PC-9 (cell line): ENCODE results near the gene GNRHR. TPM values are rescaled to one million over a fixed set of nuclear protein-coding genes. Genes with fewer than 3 reads are reported as not detected.
"Not testable (repeated sequence)": the region's sequence is repeated elsewhere in the genome, so short reads cannot be mapped to it uniquely, and the experiment has no call there.

ENCODE experiments used
- BruUV-seq: library from RNA; stranded (reverse); fragments of 400-500 nt; replicated peaks from 2 replicates; lab custom pipeline; 2021; lab: Mats Ljungman, UMichigan
- CTCF ChIA-PET: fragments of 300-600 bp; sonication (Branson Sonifier 250); formaldehyde crosslinking; loops from one replicate; lab custom pipeline; 2022; ENCODE audit warnings: antibody characterized with exemption; lab: Charles Lee
- POLR2A ChIA-PET: fragments of 300-600 bp; sonication (Branson Sonifier 250); formaldehyde crosslinking; loops from one replicate; lab custom pipeline; 2022; ENCODE audit warnings: antibody characterized with exemption; ENCODE audit not compliant: unreplicated experiment; lab: Charles Lee
- DNase-seq, 2 experiments: peaks; one replicate each; pipeline versions ENCODE4 v3.0.0 to v3.0.0-alpha.2; 2015 to 2022; ENCODE audit warnings: mixed read lengths in 1 of 2
- H2AFZ ChIP-seq: fragments of 200-600 bp; sonication (generic); 2 replicates; pipeline ENCODE4 v1.8.1; 2017; ENCODE audit warnings: antibody characterized with exemption
- H3F3A ChIP-seq: fragments of 200-600 bp; sonication (generic); 2 replicates; pipeline ENCODE4 v1.8.1; 2017; ENCODE audit warnings: antibody characterized with exemption, mild to moderate bottlenecking, low read depth; ENCODE audit not compliant: insufficient read depth
- H3K27ac ChIP-seq: fragments of 200-600 bp; sonication (generic); 2 replicates; pipeline ENCODE4 v1.6.1; 2016; ENCODE audit warnings: mixed run types
- H3K27me3 ChIP-seq: fragments of 200-600 bp; sonication (generic); 2 replicates; pipeline ENCODE4 v1.6.1; 2016; ENCODE audit warnings: low read depth, mixed run types; ENCODE audit not compliant: insufficient read depth
- H3K36me3 ChIP-seq: fragments of 200-600 bp; sonication (generic); 2 replicates; pipeline ENCODE4 v1.6.1; 2016; ENCODE audit warnings: low read depth, mixed run types
- H3K4me1 ChIP-seq: fragments of 200-600 bp; sonication (generic); replicated peaks from 2 replicates; pipeline ENCODE4 v1.6.1; 2016; ENCODE audit warnings: mixed run types; ENCODE audit not compliant: insufficient read depth
- H3K4me2 ChIP-seq: fragments of 200-600 bp; sonication (generic); 2 replicates; pipeline ENCODE4 v1.6.1; 2017; ENCODE audit warnings: mixed run types
- H3K4me3 ChIP-seq: fragments of 200-600 bp; sonication (generic); 2 replicates; pipeline ENCODE4 v1.6.1; 2016; ENCODE audit warnings: mixed run types
- H3K79me2 ChIP-seq: fragments of 200-600 bp; sonication (generic); 2 replicates; pipeline ENCODE4 v1.6.1; 2017; ENCODE audit warnings: low read depth, mixed run types
- H3K9me2 ChIP-seq: fragments of 200-600 bp; sonication (generic); 2 replicates; pipeline ENCODE4 v1.8.1; 2017; ENCODE audit warnings: mild to moderate bottlenecking; ENCODE audit not compliant: insufficient read depth
- H3K9me3 ChIP-seq: fragments of 200-600 bp; sonication (generic); 2 replicates; pipeline ENCODE4 v1.8.1; 2016; ENCODE audit warnings: low read depth; ENCODE audit not compliant: insufficient read depth
- H4K20me1 ChIP-seq: fragments of 200-600 bp; sonication (generic); 2 replicates; pipeline ENCODE4 v1.8.1; 2017; ENCODE audit not compliant: insufficient read depth
- EZH2 ChIP-seq: fragments of 200-600 bp; sonication (generic); IDR thresholded peaks from 2 replicates; pipeline ENCODE4 v1.8.0; 2017; ENCODE audit warnings: antibody characterized with exemption, low read depth
- intact Hi-C: fragments of 100-400 bp; cut with micrococcal nuclease; formaldehyde crosslinking; loops from one replicate; pipeline ENCODE4 v1.10.0; 2022; ENCODE audit not compliant: unreplicated experiment
- total RNA-seq: library from RNA; stranded (reverse); gene quantifications from 2 replicates; pipeline ENCODE4 v1.2.3, GENCODE V29; 2021
- TF ChIP-seq, protein P1 (sequence below): fragments of 200-600 bp; sonication (generic); conservative IDR thresholded peaks from 2 replicates; pipeline ENCODE4 v1.6.1; 2017; ENCODE audit warnings: mixed run types, antibody characterized with exemption, mild to moderate bottlenecking, moderate library complexity

Gene GNRHR
- total RNA-seq, 1 experiment from 2014 or later: not detected

DNA sequence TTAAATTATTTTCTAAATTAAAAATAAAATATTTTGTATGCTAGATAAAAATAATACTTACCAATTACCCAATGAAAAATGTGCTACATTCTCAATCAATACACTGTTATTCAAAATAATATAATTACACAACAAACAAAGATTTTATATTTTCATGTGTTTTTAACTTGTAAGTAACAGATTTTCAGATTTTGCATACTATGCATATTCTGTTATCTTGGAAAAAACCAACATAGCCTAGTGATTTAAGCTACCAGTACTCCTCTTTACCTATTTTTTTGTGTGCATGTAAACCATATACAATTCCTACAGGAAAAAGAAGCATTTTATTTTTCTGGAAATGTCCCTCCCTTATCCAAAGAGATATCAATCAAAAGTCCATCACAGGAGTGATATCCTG, 10.0 kb upstream of the GNRHR start:
- H3K9me3 ChIP-seq: no peaks in the 10 kb centered on the region
- intact Hi-C loops: no loop called here
- CTCF ChIA-PET: no interaction called here

DNA sequence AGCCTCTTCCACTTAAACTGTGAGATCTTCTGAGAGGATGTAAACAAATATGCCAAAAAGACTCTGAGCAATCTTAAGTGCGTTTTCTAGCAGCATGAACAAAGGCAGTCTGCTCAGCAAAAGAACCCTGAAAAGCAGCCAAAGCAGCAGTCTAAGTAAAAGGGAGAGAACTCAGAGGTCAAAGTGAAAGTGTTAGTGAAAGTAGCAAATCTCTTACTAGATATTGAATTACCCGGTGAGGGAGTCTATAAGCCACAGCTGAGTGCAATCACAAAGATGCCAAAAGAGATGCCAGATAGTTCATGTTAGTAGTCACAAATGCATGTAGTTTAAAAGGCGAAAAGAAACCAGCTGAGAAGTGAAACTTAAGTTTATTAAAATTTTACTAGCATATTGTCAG, 7.9 kb upstream of the GNRHR start:
- Histone ChIP-seq H2AFZ (0 out of 2 replicates have a peak overlapping the region, but pooled peaks have one; percentile 48), H3F3A (no peaks in the 10 kb centered on the region), H3K9me3 (no peaks in the 10 kb centered on the region), H3K27me3 (no peaks in the 10 kb centered on the region), H3K4me3 (no peak overlapping the region), H3K27ac (no peak overlapping the region), H3K36me3 (no peaks in the 10 kb centered on the region), H3K4me2 (no peak overlapping the region), H3K79me2 (no peaks in the 10 kb centered on the region), H3K9me2 (no peaks in the 10 kb centered on the region), H4K20me1 (no peaks in the 10 kb centered on the region), H3K4me1 (no peaks in the 10 kb centered on the region)
- CTCF ChIA-PET: no interaction called here
- intact Hi-C loops: loop anchor here (2.0 kb wide), 1 partner anchor 27 kb away; no protein-coding TSS in a partner anchor
- TF ChIP-seq, protein P1, sequence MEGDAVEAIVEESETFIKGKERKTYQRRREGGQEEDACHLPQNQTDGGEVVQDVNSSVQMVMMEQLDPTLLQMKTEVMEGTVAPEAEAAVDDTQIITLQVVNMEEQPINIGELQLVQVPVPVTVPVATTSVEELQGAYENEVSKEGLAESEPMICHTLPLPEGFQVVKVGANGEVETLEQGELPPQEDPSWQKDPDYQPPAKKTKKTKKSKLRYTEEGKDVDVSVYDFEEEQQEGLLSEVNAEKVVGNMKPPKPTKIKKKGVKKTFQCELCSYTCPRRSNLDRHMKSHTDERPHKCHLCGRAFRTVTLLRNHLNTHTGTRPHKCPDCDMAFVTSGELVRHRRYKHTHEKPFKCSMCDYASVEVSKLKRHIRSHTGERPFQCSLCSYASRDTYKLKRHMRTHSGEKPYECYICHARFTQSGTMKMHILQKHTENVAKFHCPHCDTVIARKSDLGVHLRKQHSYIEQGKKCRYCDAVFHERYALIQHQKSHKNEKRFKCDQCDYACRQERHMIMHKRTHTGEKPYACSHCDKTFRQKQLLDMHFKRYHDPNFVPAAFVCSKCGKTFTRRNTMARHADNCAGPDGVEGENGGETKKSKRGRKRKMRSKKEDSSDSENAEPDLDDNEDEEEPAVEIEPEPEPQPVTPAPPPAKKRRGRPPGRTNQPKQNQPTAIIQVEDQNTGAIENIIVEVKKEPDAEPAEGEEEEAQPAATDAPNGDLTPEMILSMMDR: no peak
- TF ChIP-seq EZH2: no peak
- POLR2A ChIA-PET: no interaction called here
- DNase-seq: no peak
- BruUV-seq: no TSS peak

More for the DNA sequence above, 10.0 kb upstream of the GNRHR start:
- Histone ChIP-seq H4K20me1 (no peaks in the 10 kb centered on the region), H2AFZ (no peak overlapping the region), H3K9me2 (no peaks in the 10 kb centered on the region), H3K79me2 (no peaks in the 10 kb centered on the region), H3K27me3 (no peaks in the 10 kb centered on the region), H3K4me1 (no peaks in the 10 kb centered on the region), H3K36me3 (no peaks in the 10 kb centered on the region), H3K4me2 (no peak overlapping the region), H3F3A (no peaks in the 10 kb centered on the region), H3K27ac (no peak overlapping the region), H3K4me3 (no peak overlapping the region)
- no peak for DNase-seq
- no TSS peak for BruUV-seq
- no peak for TF ChIP-seq EZH2
- POLR2A ChIA-PET: no interaction called here

DNA sequence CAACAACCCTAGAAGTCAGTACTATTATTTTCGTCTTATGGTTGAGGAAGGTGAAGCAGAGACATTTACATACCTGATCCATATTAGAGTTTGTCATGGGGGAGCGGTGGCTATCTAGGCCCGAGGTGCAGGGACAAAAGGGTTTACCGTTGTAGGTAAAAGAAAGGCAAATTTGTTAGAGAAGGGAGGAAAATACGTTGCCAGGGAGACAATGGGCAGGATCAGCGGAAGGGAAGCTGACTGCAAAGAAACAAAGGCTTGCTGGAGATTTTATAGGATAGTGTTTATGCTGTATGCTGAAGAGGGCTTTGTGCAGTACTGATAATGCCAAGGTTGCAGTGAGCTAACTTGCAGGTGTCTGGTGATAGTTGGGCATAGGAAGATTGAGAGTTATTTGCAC, 2.8 kb upstream of the GNRHR start:
- H3K27ac ChIP-seq, H3K4me3 ChIP-seq, DNase-seq, H3K79me2 ChIP-seq, intact Hi-C loops, H3K27me3 ChIP-seq, H2AFZ ChIP-seq, H3K4me2 ChIP-seq, H3K9me3 ChIP-seq, BruUV-seq, POLR2A ChIA-PET, H4K20me1 ChIP-seq, H3K9me2 ChIP-seq, CTCF ChIA-PET, H3K4me1 ChIP-seq, H3K36me3 ChIP-seq, H3F3A ChIP-seq: not testable (repeated sequence)

DNA sequence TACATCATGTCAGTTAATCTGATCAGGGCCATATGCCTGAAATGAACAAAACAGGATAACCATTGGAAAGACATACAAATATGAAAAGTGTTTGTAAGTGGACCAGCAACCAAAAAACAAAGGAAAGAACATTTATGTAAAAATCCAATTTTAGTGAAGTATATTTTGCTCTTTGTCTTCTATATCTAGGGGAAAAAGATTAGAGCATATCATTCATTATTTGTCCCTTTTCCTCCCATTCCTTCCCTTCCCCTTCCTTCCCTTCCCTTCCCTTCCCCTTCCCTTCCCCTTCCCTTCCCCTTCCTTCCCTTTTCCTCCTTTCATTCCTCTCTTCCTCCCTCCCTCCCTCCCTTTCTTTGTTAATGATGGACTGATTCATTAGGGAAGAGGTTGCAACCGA, 1.8 kb upstream of the GNRHR start:
- no peaks in the 10 kb centered on the region for H4K20me1 ChIP-seq
- H3K79me2 ChIP-seq: no peaks in the 10 kb centered on the region
- ChIA-PET CTCF (no interaction called here), POLR2A (no interaction called here)
- TF ChIP-seq, protein P1: no peak
- TF ChIP-seq EZH2: no peak
- H3K4me3 ChIP-seq: no peak overlapping the region
- no peaks in the 10 kb centered on the region for H3K36me3 ChIP-seq
- no peak overlapping the region for H3K4me2 ChIP-seq
- no peaks in the 10 kb centered on the region for H3K9me2 ChIP-seq
- H3K4me1 ChIP-seq: no peaks in the 10 kb centered on the region
- no peak for DNase-seq
- BruUV-seq: no TSS peak
- no peaks in the 10 kb centered on the region for H3K27me3 ChIP-seq
- H3F3A ChIP-seq: no peaks in the 10 kb centered on the region
- no peak overlapping the region for H2AFZ ChIP-seq
- no peaks in the 10 kb centered on the region for H3K9me3 ChIP-seq
- H3K27ac ChIP-seq: no peak overlapping the region
- intact Hi-C loops: no loop called here
